GM23248 (cell line): ENCODE data around the gene TRAPPC3. TPM values are rescaled to one million over a fixed set of nuclear protein-coding genes. Genes with fewer than 3 reads are reported as not detected.
A peak's percentile ranks its signal among the peaks of the same experiment; 100 is the strongest.

Experiments used
- DNase-seq: peaks from one replicate; pipeline ENCODE4 v3.0.0-alpha.2; 2015
- H2AFZ ChIP-seq: fragments of 200-600 bp; sonication (generic); 2 replicates; pipeline ENCODE4 v1.6.1; 2016; ENCODE audit warnings: antibody characterized with exemption
- H3F3A ChIP-seq: fragments of 200-600 bp; sonication (generic); 2 replicates; pipeline ENCODE4 v1.6.1; 2016; ENCODE audit warnings: mild to moderate bottlenecking, antibody characterized with exemption, mixed run types; ENCODE audit not compliant: insufficient read depth
- H3K27ac ChIP-seq: fragments of 200-600 bp; sonication (generic); 2 replicates; pipeline ENCODE4 v1.5.1; 2016; ENCODE audit warnings: mild to moderate bottlenecking
- H3K27me3 ChIP-seq: fragments of 200-600 bp; sonication (generic); replicated peaks from 2 replicates; pipeline ENCODE4 v1.6.1; 2016; ENCODE audit warnings: mild to moderate bottlenecking; ENCODE audit not compliant: insufficient read depth
- H3K36me3 ChIP-seq: fragments of 200-600 bp; sonication (generic); 2 replicates; pipeline ENCODE4 v1.6.1; 2016; ENCODE audit warnings: low read depth, mild to moderate bottlenecking
- H3K4me1 ChIP-seq: fragments of 200-600 bp; sonication (generic); 2 replicates; pipeline ENCODE4 v1.6.1; 2016; ENCODE audit warnings: mild to moderate bottlenecking; ENCODE audit not compliant: insufficient read depth
- H3K4me2 ChIP-seq: fragments of 200-600 bp; sonication (generic); one replicate; pipeline ENCODE4 v1.6.1; 2016; ENCODE audit warnings: mild to moderate bottlenecking; ENCODE audit not compliant: unreplicated experiment
- H3K4me3 ChIP-seq: fragments of 200-600 bp; sonication (generic); 2 replicates; pipeline ENCODE4 v1.5.1; 2016; ENCODE audit warnings: mild to moderate bottlenecking
- H3K79me2 ChIP-seq: fragments of 200-600 bp; sonication (generic); 2 replicates; pipeline ENCODE4 v1.6.1; 2016; ENCODE audit warnings: mild to moderate bottlenecking; ENCODE audit not compliant: insufficient read depth
- H3K9ac ChIP-seq: fragments of 200-600 bp; sonication (generic); 2 replicates; pipeline ENCODE4 v1.6.1; 2016; ENCODE audit warnings: mild to moderate bottlenecking
- H3K9me2 ChIP-seq: fragments of 200-600 bp; sonication (generic); 2 replicates; pipeline ENCODE4 v1.6.1; 2016; ENCODE audit warnings: mixed run types, mild to moderate bottlenecking, moderate library complexity; ENCODE audit not compliant: insufficient read depth
- H3K9me3 ChIP-seq: fragments of 200-600 bp; sonication (generic); one replicate; pipeline ENCODE4 v1.6.1; 2017; ENCODE audit warnings: low read depth
- H4K20me1 ChIP-seq: fragments of 200-600 bp; sonication (generic); 2 replicates; pipeline ENCODE4 v1.6.0; 2016; ENCODE audit not compliant: insufficient read depth
- EZH2 ChIP-seq: fragments of 200-600 bp; sonication (generic); IDR thresholded peaks from 2 replicates; pipeline ENCODE4 v1.6.1; 2018; ENCODE audit warnings: antibody characterized with exemption, mild to moderate bottlenecking; ENCODE audit not compliant: insufficient read depth, poor library complexity, severe bottlenecking
- EZH2phosphoT487 ChIP-seq: fragments of 200-600 bp; sonication (generic); IDR thresholded peaks from 2 replicates; pipeline ENCODE4 v1.6.1; 2018; ENCODE audit warnings: antibody characterized with exemption, moderate library complexity, mild to moderate bottlenecking, low read depth; ENCODE audit not compliant: insufficient read depth
- whole genome bisulfite sequencing, 2 experiments: methylation state at CpG; one replicate each; pipeline ENCODE4 v1.1.6; 2015 to 2017; ENCODE audit warnings: low lambda C conversion rate in 2 of 2, low coverage in 1 of 2; ENCODE audit errors: missing lambda C conversion rate in 2 of 2; 5-methylcytosine and 5-hydroxymethylcytosine counted together
- in situ Hi-C: fragments of 300-500 bp; cut with MboI; formaldehyde crosslinking; loops from 2 replicates; pipeline ENCODE4 v1.15.0; 2020
- polyA plus RNA-seq: library from polyadenylated mRNA; unstranded; fragments of >200 nt; fragmentation: Nextera tagmentation; extraction: Ambion mirVana; gene quantifications from 2 replicates; pipeline ENCODE4 v1.2.1, GENCODE V29; 2016
- total RNA-seq: library from RNA; depleted of rRNA; stranded (reverse); fragments of >200 nt; shearing (Covaris generic); gene quantifications from 2 replicates; pipeline ENCODE4 v1.2.3, GENCODE V29; 2014

TRAPPC3 gene
- total and polyA plus RNA-seq, 2 experiments from 2014 or later: 112 to 134 TPM

DNA sequence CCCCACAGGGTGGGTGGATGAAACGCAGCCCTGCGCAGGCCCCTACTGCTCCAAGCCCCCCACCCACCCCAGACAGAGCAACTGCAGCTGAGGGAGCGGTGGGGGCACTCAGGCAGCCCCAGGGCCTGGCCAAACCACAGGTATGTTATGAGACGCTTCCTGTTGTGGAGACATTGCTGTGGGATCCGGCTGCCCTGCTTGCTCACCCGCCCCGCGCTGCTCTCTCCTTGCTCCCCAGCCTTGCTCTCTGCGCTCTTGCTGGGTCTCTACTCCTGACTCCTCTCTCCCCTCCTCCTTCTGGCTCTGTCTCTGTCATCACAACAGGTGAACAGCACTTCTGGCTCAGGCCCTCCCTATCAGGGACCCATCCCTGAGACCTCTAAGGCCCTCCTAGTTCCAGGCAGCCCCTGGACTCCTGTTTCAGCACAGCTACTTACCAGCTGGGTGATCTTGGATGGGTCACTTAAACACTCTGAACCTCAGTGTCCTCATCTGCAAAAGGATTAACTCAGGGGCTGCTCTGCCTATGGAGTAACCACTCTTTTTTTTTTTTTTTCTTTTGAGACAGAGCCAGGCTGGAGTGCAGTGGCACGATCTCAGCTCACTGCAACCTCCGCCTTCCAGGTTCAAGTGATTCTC is 40.1 kb downstream of the TRAPPC3 start:
- WGBS, 2 experiments: 63 to 73% methylated on average over 6 to 11 of the region's 11 CpGs
- no peaks in the 10 kb centered on the region for H3K9me3 ChIP-seq
- H3K4me3 ChIP-seq: no peak overlapping the region
- peak; percentile 90 for DNase-seq
- H3K79me2 ChIP-seq: no peaks in the 10 kb centered on the region
- peak overlapping the region; percentile 51; the same call in 1 of the 2 replicates for H2AFZ ChIP-seq
- peak overlapping the region; percentile 54 for H3K9ac ChIP-seq
- H3K36me3 ChIP-seq: no peaks in the 10 kb centered on the region
- TF ChIP-seq EZH2 (no peak), EZH2phosphoT487 (no peak)
- in situ Hi-C loops: loop anchor here (10.0 kb wide), 1 partner anchor 186 kb away; no protein-coding TSS in a partner anchor
- H3K27ac ChIP-seq: peak overlapping the region; percentile 54
- no peaks in the 10 kb centered on the region for H3K9me2 ChIP-seq
- H4K20me1 ChIP-seq: no peaks in the 10 kb centered on the region
- H3K27me3 ChIP-seq: no peaks in the 10 kb centered on the region
- H3F3A ChIP-seq: 0 out of 2 replicates have a peak, but pooled peaks cover 3% of the 10 kb centered on the region
- H3K4me2 ChIP-seq: no peak overlapping the region
- H3K4me1 ChIP-seq: peaks cover 13% of the 10 kb centered on the region

DNA sequence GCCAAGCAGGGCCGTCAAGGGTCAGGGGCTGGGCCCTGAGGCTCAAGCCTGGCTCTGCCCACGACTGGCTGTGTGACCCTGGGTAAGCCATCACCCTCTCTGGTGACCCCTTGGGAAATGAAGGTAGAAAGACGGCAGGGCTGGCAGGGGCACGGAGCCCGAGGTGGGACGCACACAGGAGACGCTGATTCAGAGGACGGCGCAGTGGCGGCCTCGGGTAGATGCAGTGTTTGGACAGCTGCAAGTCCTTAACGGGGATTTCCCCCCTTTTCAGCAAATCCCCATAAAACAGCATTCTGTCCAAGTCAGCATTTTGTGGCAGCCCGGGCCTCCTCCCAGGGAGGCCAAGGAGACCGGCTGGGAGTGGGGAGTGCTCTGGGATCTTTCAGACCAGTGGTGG is 41.0 kb downstream of the TRAPPC3 start:
- 82 to 85% methylated on average over 9 to 14 of the region's 14 CpGs for WGBS, 2 experiments
- DNase-seq: no peak
- no peak overlapping the region for H3K9ac ChIP-seq
- H3K27me3 ChIP-seq: no peaks in the 10 kb centered on the region
- in situ Hi-C loops: loop anchor here (10.0 kb wide), 1 partner anchor 186 kb away; no protein-coding TSS in a partner anchor
- H3K9me3 ChIP-seq: no peaks in the 10 kb centered on the region
- H3K79me2 ChIP-seq: no peaks in the 10 kb centered on the region
- H3K9me2 ChIP-seq: no peaks in the 10 kb centered on the region
- H3K36me3 ChIP-seq: no peaks in the 10 kb centered on the region
- H3F3A ChIP-seq: 0 out of 2 replicates have a peak, but pooled peaks cover 3% of the 10 kb centered on the region
- no peak for TF ChIP-seq EZH2
- TF ChIP-seq EZH2phosphoT487: no peak
- H3K4me3 ChIP-seq: no peak overlapping the region
- H2AFZ ChIP-seq: no peak overlapping the region
- H4K20me1 ChIP-seq: no peaks in the 10 kb centered on the region
- peaks cover 13% of the 10 kb centered on the region for H3K4me1 ChIP-seq
- H3K4me2 ChIP-seq: no peak overlapping the region
- H3K27ac ChIP-seq: no peak overlapping the region

DNA sequence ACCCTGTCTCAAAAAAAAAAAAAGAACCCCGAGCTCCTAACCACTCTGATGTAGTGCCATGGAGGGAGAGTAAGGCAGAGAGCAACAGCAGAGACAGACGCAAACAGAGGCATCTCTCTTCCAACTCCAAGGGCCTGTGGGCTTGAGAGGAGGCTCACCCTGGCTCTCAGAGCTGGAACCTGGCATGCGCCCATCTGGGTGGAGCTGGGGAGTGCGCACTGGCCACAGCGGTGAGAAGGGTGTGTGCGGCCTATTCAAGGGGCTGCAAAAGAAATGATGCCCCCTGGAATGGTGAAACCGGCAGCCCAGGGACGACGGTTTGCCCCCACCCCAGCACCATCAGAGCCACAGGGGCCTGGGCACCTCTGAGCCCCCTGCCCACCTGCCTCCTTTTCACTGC is 41.9 kb downstream of the TRAPPC3 start:
- Histone ChIP-seq H3K27ac (no peak overlapping the region), H3K4me3 (no peak overlapping the region), H3K36me3 (no peaks in the 10 kb centered on the region), H3F3A (0 out of 2 replicates have a peak, but pooled peaks cover 3% of the 10 kb centered on the region), H3K9ac (no peak overlapping the region), H2AFZ (no peak overlapping the region), H3K9me3 (no peaks in the 10 kb centered on the region), H4K20me1 (no peaks in the 10 kb centered on the region), H3K4me1 (peaks cover 13% of the 10 kb centered on the region), H3K4me2 (no peak overlapping the region), H3K9me2 (no peaks in the 10 kb centered on the region), H3K27me3 (no peaks in the 10 kb centered on the region), H3K79me2 (no peaks in the 10 kb centered on the region)
- WGBS, 2 experiments: 67 to 72% methylated on average over 7 to 9 of the region's 9 CpGs
- in situ Hi-C loops: loop anchor here (10.0 kb wide), 1 partner anchor 187 kb away; no protein-coding TSS in a partner anchor
- peak; percentile 28 for DNase-seq
- no peak for TF ChIP-seq EZH2phosphoT487
- TF ChIP-seq EZH2: no peak

- Histone ChIP-seq H3K27ac (no peak overlapping the region), H3K4me2 (no peak overlapping the region), H3K4me1 (peaks cover 13% of the 10 kb centered on the region), H3K9ac (no peak overlapping the region), H3K27me3 (no peaks in the 10 kb centered on the region), H3K4me3 (no peak overlapping the region), H3K9me2 (no peaks in the 10 kb centered on the region), H2AFZ (no peak overlapping the region), H4K20me1 (no peaks in the 10 kb centered on the region), H3K9me3 (no peaks in the 10 kb centered on the region), H3K36me3 (no peaks in the 10 kb centered on the region), H3F3A (0 out of 2 replicates have a peak, but pooled peaks cover 3% of the 10 kb centered on the region), H3K79me2 (no peaks in the 10 kb centered on the region)
- TF ChIP-seq EZH2phosphoT487: no peak
- TF ChIP-seq EZH2: no peak
- 48 to 49% methylated on average over 5 of the region's 5 CpGs for WGBS, 2 experiments
- DNase-seq: no peak
- in situ Hi-C loops: loop anchor here (10.0 kb wide), 1 partner anchor 189 kb away; no protein-coding TSS in a partner anchor
Observed at GRCh38 chr1:36106269-36106668, 43.0 kb downstream of the TRAPPC3 start.
